K562 (cell line): ENCODE data around the gene CMIP. TPM values are rescaled to one million over a fixed set of nuclear protein-coding genes. Genes with fewer than 3 reads are reported as not detected.

Source experiments
- BRF2 ChIP-seq: IDR thresholded peaks from 3 replicates; pipeline ENCODE4 v1.6.1; 2011; ENCODE audit warnings: borderline replicate concordance, mild to moderate bottlenecking; ENCODE audit not compliant: insufficient read length, insufficient read depth
- CEBPG ChIP-seq, 3 experiments: fragments of 200-800 bp in 1 of 3; sonication (Bioruptor generic) in 1 of 3; sonication (generic) in 1 of 3; formaldehyde crosslinking in 1 of 3; IDR thresholded peaks in 2 of 3; conservative IDR thresholded peaks in 1 of 3; 2 replicates each; pipeline versions ENCODE4 v1.6.1 to v1.8.0; 2016 to 2022; ENCODE audit warnings: missing compliant biosample characterization in 2 of 3, missing genetic modification characterization in 2 of 3, mild to moderate bottlenecking in 1 of 3, missing genetic modification reagents in 1 of 3
- FOXJ2 ChIP-seq: fragments of 200-800 bp; sonication (Bioruptor generic); IDR thresholded peaks from 2 replicates; pipeline ENCODE4 v1.6.1; 2016; ENCODE audit warnings: missing genetic modification characterization, missing compliant biosample characterization
- FOXJ3 ChIP-seq: sonication (generic); formaldehyde crosslinking; IDR thresholded peaks from 2 replicates; pipeline ENCODE4 v1.4.0; 2020; ENCODE audit warnings: mild to moderate bottlenecking, missing genetic modification reagents
- GABPA ChIP-seq: fragments of 200-800 bp; sonication (Bioruptor generic); conservative IDR thresholded peaks from 2 replicates; pipeline ENCODE4 v1.6.1; 2016; ENCODE audit warnings: low read depth, missing genetic modification characterization, missing compliant biosample characterization
- GABPB1 ChIP-seq: sonication (generic); formaldehyde crosslinking; IDR thresholded peaks from 2 replicates; pipeline ENCODE4 v1.8.0; 2022; ENCODE audit warnings: mild to moderate bottlenecking, missing genetic modification reagents
- GTF3C2 ChIP-seq: IDR thresholded peaks from 3 replicates; pipeline ENCODE4 v1.6.1; 2011; ENCODE audit warnings: borderline replicate concordance, mild to moderate bottlenecking, moderate library complexity; ENCODE audit not compliant: insufficient read length; ENCODE audit errors: extremely low read depth
- JUND ChIP-seq, 2 experiments: IDR thresholded peaks; 2 replicates in 1 of 2; 3 replicates in 1 of 2; pipeline ENCODE4 v1.6.1; 2011; ENCODE audit warnings: borderline replicate concordance in 2 of 2, low read depth in 2 of 2, low read length in 2 of 2, improper control_type of control experiment in 1 of 2, missing biosample characterization in 1 of 2, missing genetic modification characterization in 1 of 2, missing genetic modification reagents in 1 of 2
- KDM5B ChIP-seq: fragments of 200-600 bp; sonication (generic); IDR thresholded peaks from 2 replicates; pipeline ENCODE4 v1.6.1; 2012; ENCODE audit warnings: low read depth, mild to moderate bottlenecking, moderate library complexity, low read length, control low read depth, inconsistent platforms; ENCODE audit not compliant: insufficient replicate concordance
- MAZ ChIP-seq, 2 experiments: fragments of 450-650 bp in 1 of 2; sonication (generic) in 1 of 2; formaldehyde crosslinking; IDR thresholded peaks in 1 of 2; conservative IDR thresholded peaks in 1 of 2; 2 replicates each; pipeline versions ENCODE4 v1.4.0 to v1.5.0; 2020; ENCODE audit warnings: mild to moderate bottlenecking in 1 of 2, missing genetic modification reagents in 1 of 2
- PML ChIP-seq: IDR thresholded peaks from 2 replicates; pipeline ENCODE4 v1.6.1; 2012; ENCODE audit warnings: low read length, inconsistent platforms
- RBM15 ChIP-seq: fragments of 200-400 bp; formaldehyde crosslinking; IDR thresholded peaks from 2 replicates; pipeline ENCODE4 v1.6.1; 2018; ENCODE audit warnings: mild to moderate bottlenecking, low read length, moderate library complexity; ENCODE audit not compliant: insufficient read depth
- RERE ChIP-seq: sonication (generic); formaldehyde crosslinking; IDR thresholded peaks from 2 replicates; pipeline ENCODE4 v1.8.0; 2023; ENCODE audit warnings: missing genetic modification reagents, mild to moderate bottlenecking, borderline replicate concordance
- SMAD1 ChIP-seq: fragments of 150-350 bp; IDR thresholded peaks from 2 replicates; pipeline ENCODE4 v1.6.1; 2014; ENCODE audit warnings: low read length, low read depth; ENCODE audit not compliant: partially characterized antibody
- polyA plus RNA-seq, 8 experiments: library from polyadenylated mRNA; depleted of rRNA in 4 of 8; stranded (reverse) in 5 of 8; unstranded in 3 of 8; fragments of >200 nt; fragmentation: Nextera tagmentation in 2 of 8; fragmentation: Illumina TruSeq in 1 of 8; extraction: Ambion mirVana in 2 of 8; extraction: Trizol in 1 of 8; gene quantifications; 2 replicates each; pipeline versions ENCODE4 v1.2.1 to v1.2.3, GENCODE V29; 2011 to 2014; ENCODE audit warnings: inconsistent platforms in 1 of 8, missing spikeins in 1 of 8
- total RNA-seq, 7 experiments: library from RNA; depleted of rRNA in 6 of 7; stranded (reverse); fragments of >200 nt in 6 of 7; fragmentation: Illumina TruSeq in 2 of 7; extraction: Trizol in 2 of 7; gene quantifications; 2 replicates each; pipeline versions ENCODE4 v1.2.1 to v1.2.3, GENCODE V29; 2011 to 2021; ENCODE audit warnings: low replicate concordance in 1 of 7

The CMIP gene
- total and polyA plus RNA-seq, 9 of the 15 experiments (the other 6 are each of a cell fraction or from before 2014, with no cell fraction given), result 0.94 to 82.5 (median 10.3) TPM

GRCh38 chr16:81445143-81445961 lies 744 bp downstream of the CMIP start (continued):
- TF ChIP-seq RERE (CRISPR knock-in tag) (no peak), PML (no peak), FOXJ3 (CRISPR knock-in tag) (no peak), RBM15 (no peak), MAZ (CRISPR knock-in tag; conservative IDR thresholded peaks at IDR 0.05 in 1 of 2, IDR thresholded peaks at IDR 0.05 in 1 of 2) (peak; percentile 35 to 84; a peak in 2 of 4 replicates), FOXJ2 (tag) (no peak), JUND (IDR thresholded peaks at IDR 0.05; ENCODE audit: borderline replicate concordance, low read depth, low read length) (0 out of 2 replicates have a peak, but pooled peaks have one; percentile 4), JUND (tag; IDR thresholded peaks at IDR 0.05; ENCODE audit: borderline replicate concordance, low read depth, low read length) (no peak; the same call in 2 of the 3 replicates), CEBPG (CRISPR knock-in tag; IDR thresholded peaks at IDR 0.05) (0 out of 2 replicates have a peak, but pooled peaks have one; percentile 22), CEBPG (tag; conservative IDR thresholded peaks at IDR 0.05 in 1 of 2, IDR thresholded peaks at IDR 0.05 in 1 of 2) (no peak), GABPA (tag) (no peak; the same call in 1 of the 2 replicates), GABPB1 (CRISPR knock-in tag) (peak; percentile 25; the same call in 1 of the 2 replicates), GTF3C2 (no peak), SMAD1 (no peak), KDM5B (peak; percentile 51), BRF2 (no peak)
